ENCODE results near the gene DEFB114.

The DEFB114 gene

DNA sequence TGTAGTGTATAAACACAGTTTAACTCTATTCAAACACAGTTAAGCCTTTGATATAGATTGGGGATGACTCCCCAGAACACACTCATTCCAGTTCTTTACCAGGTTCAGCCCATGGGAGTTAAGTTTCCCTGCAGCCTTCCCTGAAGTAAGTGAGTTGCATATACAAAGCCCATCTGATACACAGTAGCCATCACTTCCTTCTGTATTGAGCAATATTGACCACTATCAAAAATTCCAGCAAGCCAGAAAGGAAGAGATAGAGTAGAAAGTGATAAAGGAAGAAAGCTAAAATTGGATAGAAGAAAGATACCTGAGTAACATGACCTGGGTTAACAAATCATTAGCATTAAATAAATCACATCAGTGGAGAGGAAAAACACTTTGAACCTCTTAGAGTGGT lies 34.6 kb downstream of the DEFB114 start:
- TF ChIP-seq OVOL3 (tag by site-specific recombination; IDR thresholded peaks at IDR 0.05) (no peak), ZFP41 (tag by site-specific recombination; IDR thresholded peaks at IDR 0.05; ENCODE audit: borderline replicate concordance) (no peak), ZNF341 (tag by site-specific recombination; IDR thresholded peaks at IDR 0.05; ENCODE audit: low read depth) (no peak), ZNF214 (tag by site-specific recombination; IDR thresholded peaks at IDR 0.05; ENCODE audit: borderline replicate concordance) (no peak), ZNF354C (tag by site-specific recombination; IDR thresholded peaks at IDR 0.05; ENCODE audit: borderline replicate concordance, low read depth) (no peak), SCRT2 (tag by site-specific recombination; IDR thresholded peaks at IDR 0.05) (no peak), ZNF610 (tag by site-specific recombination; IDR thresholded peaks at IDR 0.05; ENCODE audit: borderline replicate concordance) (no peak), ZNF654 (tag by site-specific recombination; IDR thresholded peaks at IDR 0.05; ENCODE audit: low read depth) (no peak), ZXDB (tag by site-specific recombination; IDR thresholded peaks at IDR 0.05) (no peak), ZNF426 (tag by site-specific recombination; IDR thresholded peaks at IDR 0.05) (no peak), ZNF24 (tag by site-specific recombination; IDR thresholded peaks at IDR 0.05) (no peak), ZNF155 (tag by site-specific recombination; IDR thresholded peaks at IDR 0.05) (no peak), ZNF76 (tag by site-specific recombination; IDR thresholded peaks at IDR 0.05; ENCODE audit: borderline replicate concordance, low read depth) (no peak)
- TF ChIP-seq, protein P1, sequence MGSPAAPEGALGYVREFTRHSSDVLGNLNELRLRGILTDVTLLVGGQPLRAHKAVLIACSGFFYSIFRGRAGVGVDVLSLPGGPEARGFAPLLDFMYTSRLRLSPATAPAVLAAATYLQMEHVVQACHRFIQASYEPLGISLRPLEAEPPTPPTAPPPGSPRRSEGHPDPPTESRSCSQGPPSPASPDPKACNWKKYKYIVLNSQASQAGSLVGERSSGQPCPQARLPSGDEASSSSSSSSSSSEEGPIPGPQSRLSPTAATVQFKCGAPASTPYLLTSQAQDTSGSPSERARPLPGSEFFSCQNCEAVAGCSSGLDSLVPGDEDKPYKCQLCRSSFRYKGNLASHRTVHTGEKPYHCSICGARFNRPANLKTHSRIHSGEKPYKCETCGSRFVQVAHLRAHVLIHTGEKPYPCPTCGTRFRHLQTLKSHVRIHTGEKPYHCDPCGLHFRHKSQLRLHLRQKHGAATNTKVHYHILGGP (tag by site-specific recombination; IDR thresholded peaks at IDR 0.05): no peak
- TF ChIP-seq, protein P2, sequence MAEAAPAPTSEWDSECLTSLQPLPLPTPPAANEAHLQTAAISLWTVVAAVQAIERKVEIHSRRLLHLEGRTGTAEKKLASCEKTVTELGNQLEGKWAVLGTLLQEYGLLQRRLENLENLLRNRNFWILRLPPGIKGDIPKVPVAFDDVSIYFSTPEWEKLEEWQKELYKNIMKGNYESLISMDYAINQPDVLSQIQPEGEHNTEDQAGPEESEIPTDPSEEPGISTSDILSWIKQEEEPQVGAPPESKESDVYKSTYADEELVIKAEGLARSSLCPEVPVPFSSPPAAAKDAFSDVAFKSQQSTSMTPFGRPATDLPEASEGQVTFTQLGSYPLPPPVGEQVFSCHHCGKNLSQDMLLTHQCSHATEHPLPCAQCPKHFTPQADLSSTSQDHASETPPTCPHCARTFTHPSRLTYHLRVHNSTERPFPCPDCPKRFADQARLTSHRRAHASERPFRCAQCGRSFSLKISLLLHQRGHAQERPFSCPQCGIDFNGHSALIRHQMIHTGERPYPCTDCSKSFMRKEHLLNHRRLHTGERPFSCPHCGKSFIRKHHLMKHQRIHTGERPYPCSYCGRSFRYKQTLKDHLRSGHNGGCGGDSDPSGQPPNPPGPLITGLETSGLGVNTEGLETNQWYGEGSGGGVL (tag by site-specific recombination; IDR thresholded peaks at IDR 0.05): no peak
- TF ChIP-seq, protein P3, sequence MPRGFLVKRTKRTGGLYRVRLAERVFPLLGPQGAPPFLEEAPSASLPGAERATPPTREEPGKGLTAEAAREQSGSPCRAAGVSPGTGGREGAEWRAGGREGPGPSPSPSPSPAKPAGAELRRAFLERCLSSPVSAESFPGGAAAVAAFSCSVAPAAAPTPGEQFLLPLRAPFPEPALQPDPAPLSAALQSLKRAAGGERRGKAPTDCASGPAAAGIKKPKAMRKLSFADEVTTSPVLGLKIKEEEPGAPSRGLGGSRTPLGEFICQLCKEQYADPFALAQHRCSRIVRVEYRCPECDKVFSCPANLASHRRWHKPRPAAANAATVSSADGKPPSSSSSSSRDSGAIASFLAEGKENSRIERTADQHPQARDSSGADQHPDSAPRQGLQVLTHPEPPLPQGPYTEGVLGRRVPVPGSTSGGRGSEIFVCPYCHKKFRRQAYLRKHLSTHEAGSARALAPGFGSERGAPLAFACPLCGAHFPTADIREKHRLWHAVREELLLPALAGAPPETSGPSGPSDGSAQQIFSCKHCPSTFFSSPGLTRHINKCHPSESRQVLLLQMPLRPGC (tag by site-specific recombination; IDR thresholded peaks at IDR 0.05): no peak
- TF ChIP-seq, protein P4, sequence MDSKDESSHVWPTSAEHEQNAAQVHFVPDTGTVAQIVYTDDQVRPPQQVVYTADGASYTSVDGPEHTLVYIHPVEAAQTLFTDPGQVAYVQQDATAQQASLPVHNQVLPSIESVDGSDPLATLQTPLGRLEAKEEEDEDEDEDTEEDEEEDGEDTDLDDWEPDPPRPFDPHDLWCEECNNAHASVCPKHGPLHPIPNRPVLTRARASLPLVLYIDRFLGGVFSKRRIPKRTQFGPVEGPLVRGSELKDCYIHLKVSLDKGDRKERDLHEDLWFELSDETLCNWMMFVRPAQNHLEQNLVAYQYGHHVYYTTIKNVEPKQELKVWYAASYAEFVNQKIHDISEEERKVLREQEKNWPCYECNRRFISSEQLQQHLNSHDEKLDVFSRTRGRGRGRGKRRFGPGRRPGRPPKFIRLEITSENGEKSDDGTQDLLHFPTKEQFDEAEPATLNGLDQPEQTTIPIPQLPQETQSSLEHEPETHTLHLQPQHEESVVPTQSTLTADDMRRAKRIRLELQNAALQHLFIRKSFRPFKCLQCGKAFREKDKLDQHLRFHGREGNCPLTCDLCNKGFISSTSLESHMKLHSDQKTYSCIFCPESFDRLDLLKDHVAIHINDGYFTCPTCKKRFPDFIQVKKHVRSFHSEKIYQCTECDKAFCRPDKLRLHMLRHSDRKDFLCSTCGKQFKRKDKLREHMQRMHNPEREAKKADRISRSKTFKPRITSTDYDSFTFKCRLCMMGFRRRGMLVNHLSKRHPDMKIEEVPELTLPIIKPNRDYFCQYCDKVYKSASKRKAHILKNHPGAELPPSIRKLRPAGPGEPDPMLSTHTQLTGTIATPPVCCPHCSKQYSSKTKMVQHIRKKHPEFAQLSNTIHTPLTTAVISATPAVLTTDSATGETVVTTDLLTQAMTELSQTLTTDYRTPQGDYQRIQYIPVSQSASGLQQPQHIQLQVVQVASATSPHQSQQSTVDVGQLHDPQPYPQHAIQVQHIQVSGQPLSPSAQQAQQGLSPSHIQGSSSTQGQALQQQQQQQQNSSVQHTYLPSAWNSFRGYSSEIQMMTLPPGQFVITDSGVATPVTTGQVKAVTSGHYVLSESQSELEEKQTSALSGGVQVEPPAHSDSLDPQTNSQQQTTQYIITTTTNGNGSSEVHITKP (tag by site-specific recombination; IDR thresholded peaks at IDR 0.05): no peak
- TF ChIP-seq, protein P5, sequence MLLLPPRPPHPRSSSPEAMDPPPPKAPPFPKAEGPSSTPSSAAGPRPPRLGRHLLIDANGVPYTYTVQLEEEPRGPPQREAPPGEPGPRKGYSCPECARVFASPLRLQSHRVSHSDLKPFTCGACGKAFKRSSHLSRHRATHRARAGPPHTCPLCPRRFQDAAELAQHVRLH (tag by site-specific recombination; IDR thresholded peaks at IDR 0.05): no peak
- CTCF ChIA-PET: no interaction called here
- Histone ChIP-seq H3K4me1 (ENCODE audit: control insufficient read depth, insufficient read depth, low read length) (no peaks in the 10 kb centered on the region), H3K27ac (ENCODE audit: extremely low read depth, low read depth, low read length) (no peak overlapping the region), H3K9me3 (ENCODE audit: control insufficient read depth, insufficient read depth, low read depth, low read length) (no peaks in the 10 kb centered on the region), H3K4me3 (ENCODE audit: low read depth, low read length) (no peak overlapping the region), H3K36me3 (ENCODE audit: control insufficient read depth in 2 of 2, insufficient read depth in 1 of 2, low read length in 2 of 2) (no peaks in the 10 kb centered on the region)
- POLR2A ChIA-PET: no interaction called here
